Measurements from ENCODE around the gene FKBP2.

FKBP2 gene

GRCh38 chr11:64253481-64253880 lies 12.6 kb downstream of the FKBP2 start:
- H3K4me3 ChIP-seq, result peak overlapping the region; percentile 83
- TF ChIP-seq CTCF (IDR thresholded peaks at IDR 0.05), result no peak
- no peak for DNase-seq (ENCODE audit: low spot score)
- peak overlapping the region; percentile 26 to 80 for H3K27ac ChIP-seq

GRCh38 chr11:64254326-64254725 lies 13.4 kb downstream of the FKBP2 start:
- no peak overlapping the region for H3K4me3 ChIP-seq
- no peak for DNase-seq (ENCODE audit: low spot score)
- no peak for TF ChIP-seq CTCF (IDR thresholded peaks at IDR 0.05)
- no peak overlapping the region for H3K27ac ChIP-seq

GRCh38 chr11:64255135-64256128 lies 14.5 kb downstream of the FKBP2 start:
- no peak for TF ChIP-seq CTCF (IDR thresholded peaks at IDR 0.05)
- DNase-seq (ENCODE audit: low spot score), result no peak
- Histone ChIP-seq H3K27ac (no peak overlapping the region), H3K4me3 (no peak overlapping the region)

- H3K4me3 ChIP-seq, result no peak overlapping the region
- no peak for TF ChIP-seq CTCF (IDR thresholded peaks at IDR 0.05)
Observed at GRCh38 chr11:64256300-64256699, 15.4 kb downstream of the FKBP2 start.

GRCh38 chr11:64258356-64258755 lies 17.5 kb downstream of the FKBP2 start:
- no peak for DNase-seq (ENCODE audit: low spot score)
- Histone ChIP-seq H3K27ac (no peak overlapping the region), H3K4me3 (no peak overlapping the region)
- no peak for TF ChIP-seq CTCF (IDR thresholded peaks at IDR 0.05)

More at GRCh38 chr11:64256300-64256699, 15.4 kb downstream of the FKBP2 start:
- DNase-seq (ENCODE audit: low spot score), result no peak
- no peak overlapping the region for H3K27ac ChIP-seq

- Histone ChIP-seq H3K4me3 (no peak overlapping the region), H3K27ac (no peak overlapping the region)
- no peak for DNase-seq (ENCODE audit: low spot score)
- TF ChIP-seq CTCF (IDR thresholded peaks at IDR 0.05), result no peak
Observed at GRCh38 chr11:64258946-64259532, 18.1 kb downstream of the FKBP2 start.

All from coronary artery (tissue), 2 donors.